ENCODE data around the gene FILIP1. TPM values are rescaled to one million over a fixed set of nuclear protein-coding genes. Genes with fewer than 3 reads are reported as not detected.
A peak's percentile ranks its signal among the peaks of the same experiment; 100 is the strongest.

FILIP1 gene
- total RNA-seq, 2 donors from 2014 or later: 0.07 to 0.08 TPM

DNA sequence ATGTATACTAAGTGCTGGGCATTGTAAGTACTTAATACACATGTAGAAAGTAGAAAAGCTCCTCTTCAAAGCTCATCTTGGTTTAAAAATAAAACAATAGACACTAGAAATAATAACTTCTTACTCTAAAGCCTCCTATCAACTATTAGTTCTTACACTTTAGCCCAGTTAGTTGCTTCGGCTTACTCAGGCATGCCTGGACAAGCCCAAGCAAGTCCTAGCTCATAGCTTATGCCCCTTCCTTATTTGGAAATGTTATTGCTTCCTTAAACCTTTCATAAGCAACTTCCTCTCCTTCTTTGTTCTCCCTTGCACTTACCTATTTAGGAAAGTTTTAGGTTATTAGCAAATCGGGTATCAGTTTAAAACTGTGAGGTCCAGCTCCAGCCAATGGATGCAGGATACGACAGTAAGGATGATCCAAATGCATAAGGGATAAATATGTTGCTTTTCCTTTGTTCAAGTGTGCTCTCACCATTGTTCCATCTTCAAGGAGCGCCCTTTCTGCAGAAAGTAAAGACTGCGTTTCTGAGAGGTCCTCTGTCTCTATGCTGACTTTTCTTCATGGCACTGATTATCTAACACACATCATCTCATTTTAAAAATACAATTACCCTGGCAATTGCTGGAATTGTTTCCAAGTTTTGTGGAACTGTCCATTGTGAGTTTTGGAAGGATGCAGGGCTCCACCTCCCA, 221.3 kb downstream of the FILIP1 start:
- peaks cover 62% of the 10 kb centered on the region for H3K4me1 Mint-ChIP-seq
- no peaks in the 10 kb centered on the region for H3K9me3 ChIP-seq (ENCODE audit: control insufficient read depth, low read length, poor library complexity, severe bottlenecking)
- H3K36me3 Mint-ChIP-seq (ENCODE audit: low read depth): peaks cover 12% of the 10 kb centered on the region
- H3K27me3 Mint-ChIP-seq: no peaks in the 10 kb centered on the region
- no peak for ATAC-seq
- no peak for DNase-seq
- H3K27ac Mint-ChIP-seq: peak overlapping the region; percentile 81
- H3K4me3 Mint-ChIP-seq: no peak overlapping the region

DNA sequence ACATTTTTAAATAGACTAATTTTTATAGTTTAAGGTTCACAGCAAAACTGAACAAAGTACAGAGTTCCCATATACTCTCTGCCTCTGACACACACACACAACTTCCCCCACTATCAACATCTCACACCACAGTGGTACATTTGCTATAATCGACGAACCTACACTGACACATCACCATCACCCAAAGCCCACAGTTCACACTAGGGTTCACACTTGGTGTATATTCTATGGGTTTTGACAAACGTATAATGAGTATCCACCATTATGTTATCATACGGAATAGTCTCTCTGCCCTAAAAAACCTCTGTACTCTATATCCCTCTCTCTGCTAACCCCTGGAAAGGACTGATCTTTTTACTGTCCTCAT, 224.6 kb downstream of the FILIP1 start:
- H3K4me1 Mint-ChIP-seq: peaks cover 37% of the 10 kb centered on the region
- H3K9me3 ChIP-seq (ENCODE audit: control insufficient read depth, low read length, poor library complexity, severe bottlenecking): no peaks in the 10 kb centered on the region
- no peaks in the 10 kb centered on the region for H3K27me3 Mint-ChIP-seq
- peaks cover 5% of the 10 kb centered on the region for H3K36me3 Mint-ChIP-seq (ENCODE audit: low read depth)
- ATAC-seq (no peak), DNase-seq (no peak)
- H3K27ac Mint-ChIP-seq: peak overlapping the region; percentile 41
- H3K4me3 Mint-ChIP-seq: no peak overlapping the region

DNA sequence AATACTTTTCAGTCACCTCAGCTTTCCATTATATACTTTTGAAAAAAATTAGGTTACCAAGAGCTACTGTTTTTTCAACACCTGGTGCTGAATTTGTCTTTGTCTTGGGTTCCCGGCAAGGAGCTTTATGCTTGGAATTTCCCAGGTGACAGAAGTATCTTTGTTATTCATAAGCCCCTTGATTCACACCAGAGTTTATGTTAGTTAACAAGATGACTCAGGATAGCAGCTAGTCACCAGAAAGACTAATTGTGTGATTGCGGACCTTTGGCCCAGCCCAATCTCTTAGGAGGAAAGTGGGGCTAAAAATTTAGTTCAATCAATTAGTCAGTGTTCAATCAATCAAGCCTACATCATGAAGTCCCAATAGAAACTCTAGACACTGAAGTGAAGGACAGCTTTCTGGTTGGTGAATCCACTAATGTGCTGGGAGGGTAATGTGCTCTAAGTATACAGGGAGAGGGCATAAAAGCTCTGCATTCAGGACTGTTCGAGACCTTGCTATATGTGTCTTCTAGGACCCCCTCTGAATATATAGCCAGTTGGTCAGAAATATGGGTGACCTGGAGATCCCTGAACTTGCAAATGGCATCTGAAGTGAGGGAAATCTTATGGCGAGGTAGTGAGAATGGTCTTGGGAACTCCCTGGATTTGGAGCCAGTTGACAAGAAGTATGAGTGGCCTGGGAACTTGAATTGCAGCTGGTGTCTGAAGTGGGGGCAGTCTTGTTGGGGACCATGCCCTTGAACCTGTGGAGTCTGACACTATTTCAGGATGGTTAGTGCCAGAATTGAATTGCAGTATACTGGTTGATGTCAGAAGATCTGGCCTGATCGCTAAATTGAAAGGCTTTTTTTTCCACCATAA, 225.2 kb downstream of the FILIP1 start:
- Mint-ChIP-seq H3K36me3 (ENCODE audit: low read depth) (peaks cover 5% of the 10 kb centered on the region), H3K4me3 (no peak overlapping the region), H3K4me1 (peaks cover 34% of the 10 kb centered on the region), H3K27ac (peak overlapping the region; percentile 41), H3K27me3 (no peaks in the 10 kb centered on the region)
- no peak for DNase-seq
- H3K9me3 ChIP-seq (ENCODE audit: control insufficient read depth, low read length, poor library complexity, severe bottlenecking): no peaks in the 10 kb centered on the region
- ATAC-seq: no peak

- no peaks in the 10 kb centered on the region for H3K27me3 Mint-ChIP-seq
- H3K27ac Mint-ChIP-seq: no peak overlapping the region
- no peaks in the 10 kb centered on the region for H3K9me3 ChIP-seq (ENCODE audit: control insufficient read depth, low read length, poor library complexity, severe bottlenecking)
- no peak for DNase-seq
- H3K4me1 Mint-ChIP-seq: peaks cover 35% of the 10 kb centered on the region
- no peak overlapping the region for H3K4me3 Mint-ChIP-seq
- H3K36me3 Mint-ChIP-seq (ENCODE audit: low read depth): peaks cover 6% of the 10 kb centered on the region
- no peak for ATAC-seq
Observed at GRCh38 chr6:75267461-75267860, 226.1 kb downstream of the FILIP1 start.

DNA sequence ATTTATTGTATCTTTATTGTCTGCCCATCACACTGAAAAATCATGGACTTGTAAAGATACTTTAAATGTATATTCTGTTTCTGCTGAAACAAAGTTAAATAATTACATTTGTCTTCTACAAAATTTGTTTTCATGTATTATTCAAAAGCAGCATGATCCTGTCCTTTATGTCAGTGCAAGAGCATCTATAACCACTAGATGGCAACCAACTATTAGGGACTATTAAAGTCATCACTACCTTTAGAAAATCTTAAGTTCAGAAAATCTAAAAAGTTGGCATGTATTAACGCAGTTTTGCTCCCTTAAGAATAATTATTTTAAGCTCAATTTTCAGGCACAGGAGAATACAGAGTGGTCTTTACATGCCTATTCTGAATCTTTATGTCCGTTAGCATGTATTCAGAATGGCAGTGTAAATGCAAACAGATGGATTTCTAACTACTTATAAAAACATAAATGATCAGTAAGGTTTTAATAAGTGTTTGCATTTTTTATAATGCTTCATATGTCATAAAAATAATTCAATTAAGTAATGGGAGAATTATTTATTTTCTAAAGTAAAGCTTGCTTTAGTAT, 226.8 kb downstream of the FILIP1 start:
- Mint-ChIP-seq H3K4me1 (peaks cover 30% of the 10 kb centered on the region), H3K27me3 (no peaks in the 10 kb centered on the region), H3K27ac (no peak overlapping the region), H3K4me3 (no peak overlapping the region), H3K36me3 (ENCODE audit: low read depth) (peaks cover 6% of the 10 kb centered on the region)
- DNase-seq: no peak
- no peaks in the 10 kb centered on the region for H3K9me3 ChIP-seq (ENCODE audit: control insufficient read depth, low read length, poor library complexity, severe bottlenecking)
- ATAC-seq: peak; percentile 84

DNA sequence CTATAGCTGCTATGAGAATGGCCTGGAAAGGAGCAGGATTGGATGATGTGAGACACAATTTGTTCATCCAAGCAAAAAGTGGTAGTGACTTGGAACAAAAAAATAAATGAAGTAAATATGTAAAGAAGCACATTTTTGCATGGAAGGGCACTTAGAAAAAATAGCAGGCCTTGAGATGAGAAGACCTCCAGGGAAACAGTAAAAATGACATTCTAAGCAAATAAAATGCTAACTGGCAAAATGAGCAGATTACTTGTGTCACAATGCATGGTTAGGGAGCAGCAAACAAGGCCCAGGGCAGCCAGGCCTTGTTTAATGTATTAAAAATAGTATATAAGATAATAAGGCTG, 230.2 kb downstream of the FILIP1 start:
- Mint-ChIP-seq H3K27ac (peak overlapping the region; percentile 74), H3K36me3 (ENCODE audit: low read depth) (peaks cover 4% of the 10 kb centered on the region), H3K4me1 (peaks cover 10% of the 10 kb centered on the region)

GRCh38 chr6:75262716-75263400, 230.7 kb downstream of the FILIP1 start:
- Mint-ChIP-seq H3K4me1 (peaks cover 10% of the 10 kb centered on the region), H3K36me3 (ENCODE audit: low read depth) (peaks cover 4% of the 10 kb centered on the region), H3K4me3 (no peak overlapping the region), H3K27me3 (no peaks in the 10 kb centered on the region), H3K27ac (peak overlapping the region; percentile 74)
- ATAC-seq (no peak), DNase-seq (no peak)
- no peaks in the 10 kb centered on the region for H3K9me3 ChIP-seq (ENCODE audit: control insufficient read depth, low read length, poor library complexity, severe bottlenecking)

More for the DNA sequence above, 230.2 kb downstream of the FILIP1 start:
- no peak overlapping the region for H3K4me3 Mint-ChIP-seq
- DNase-seq: no peak
- ATAC-seq: no peak
- H3K9me3 ChIP-seq (ENCODE audit: control insufficient read depth, low read length, poor library complexity, severe bottlenecking): no peaks in the 10 kb centered on the region
- no peaks in the 10 kb centered on the region for H3K27me3 Mint-ChIP-seq

- no peak overlapping the region for H3K27ac Mint-ChIP-seq
- no peaks in the 10 kb centered on the region for H3K27me3 Mint-ChIP-seq
- no peak for DNase-seq
- peaks cover 4% of the 10 kb centered on the region for H3K36me3 Mint-ChIP-seq (ENCODE audit: low read depth)
- H3K4me3 Mint-ChIP-seq: no peak overlapping the region
- no peaks in the 10 kb centered on the region for H3K9me3 ChIP-seq (ENCODE audit: control insufficient read depth, low read length, poor library complexity, severe bottlenecking)
- peaks cover 11% of the 10 kb centered on the region for H3K4me1 Mint-ChIP-seq
- no peak for ATAC-seq
Observed at GRCh38 chr6:75261299-75261698, 232.3 kb downstream of the FILIP1 start.

- Mint-ChIP-seq H3K4me3 (no peak overlapping the region), H3K27me3 (no peaks in the 10 kb centered on the region), H3K4me1 (peaks cover 5% of the 10 kb centered on the region), H3K36me3 (ENCODE audit: low read depth) (peaks cover 3% of the 10 kb centered on the region), H3K27ac (no peak overlapping the region)
- H3K9me3 ChIP-seq (ENCODE audit: control insufficient read depth, low read length, poor library complexity, severe bottlenecking): no peaks in the 10 kb centered on the region
- no peak for ATAC-seq
- no peak for DNase-seq
Observed at GRCh38 chr6:75257343-75258087, 236.1 kb downstream of the FILIP1 start.

DNA sequence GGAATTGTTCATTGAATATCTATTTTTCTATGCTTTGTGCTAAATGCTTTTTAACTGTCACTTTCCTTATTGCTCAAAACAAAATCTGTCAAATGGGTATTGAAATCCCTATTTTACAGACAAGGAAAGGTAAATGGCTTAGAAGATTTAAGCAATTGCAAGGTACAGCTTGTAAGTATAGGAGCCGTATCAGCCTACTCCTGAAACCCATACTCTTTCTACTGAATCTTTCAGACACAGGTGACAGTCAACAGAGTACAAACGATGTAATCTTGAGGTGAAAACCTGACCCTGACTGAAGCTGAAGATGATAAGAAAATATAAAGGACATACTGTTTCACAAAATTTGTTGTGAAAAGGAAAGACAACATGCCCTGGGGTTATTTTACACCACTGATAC, 243.0 kb downstream of the FILIP1 start:
- Mint-ChIP-seq H3K27ac (no peak overlapping the region), H3K4me1 (peaks cover 7% of the 10 kb centered on the region), H3K36me3 (ENCODE audit: low read depth) (peaks cover 3% of the 10 kb centered on the region), H3K27me3 (peaks cover 14% of the 10 kb centered on the region), H3K4me3 (no peak overlapping the region)
- DNase-seq: no peak
- H3K9me3 ChIP-seq (ENCODE audit: control insufficient read depth, low read length, poor library complexity, severe bottlenecking): no peaks in the 10 kb centered on the region
- ATAC-seq: no peak

GRCh38 chr6:75249837-75250236, 243.8 kb downstream of the FILIP1 start:
- no peak overlapping the region for H3K27ac Mint-ChIP-seq
- peaks cover 3% of the 10 kb centered on the region for H3K36me3 Mint-ChIP-seq (ENCODE audit: low read depth)
- no peak overlapping the region for H3K4me3 Mint-ChIP-seq
- peaks cover 21% of the 10 kb centered on the region for H3K27me3 Mint-ChIP-seq
- H3K4me1 Mint-ChIP-seq: peaks cover 7% of the 10 kb centered on the region
- no peaks in the 10 kb centered on the region for H3K9me3 ChIP-seq (ENCODE audit: control insufficient read depth, low read length, poor library complexity, severe bottlenecking)
- ATAC-seq: no peak
- DNase-seq: no peak

DNA sequence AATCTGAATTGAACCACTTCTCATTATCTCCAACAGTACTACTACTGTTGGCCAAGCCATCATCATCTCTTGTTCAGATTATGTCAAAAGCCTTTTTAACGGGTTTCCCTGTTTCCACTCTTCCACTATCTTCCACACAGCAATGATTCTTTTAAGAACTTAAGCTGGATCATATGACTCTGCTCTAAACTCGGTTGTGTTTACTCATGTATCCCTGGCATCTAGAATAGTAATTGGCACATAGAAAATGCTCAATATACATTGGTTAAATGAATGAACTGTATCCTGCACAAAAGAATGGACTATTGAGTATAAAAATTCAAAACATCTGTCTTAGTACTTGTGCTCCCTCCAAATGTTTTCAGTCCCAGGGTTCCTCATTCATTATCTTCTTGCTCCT, 247.2 kb downstream of the FILIP1 start:
- Mint-ChIP-seq H3K27ac (peak overlapping the region; percentile 39), H3K4me3 (no peak overlapping the region), H3K27me3 (peaks cover 24% of the 10 kb centered on the region), H3K4me1 (peaks cover 8% of the 10 kb centered on the region), H3K36me3 (ENCODE audit: low read depth) (no peaks in the 10 kb centered on the region)
- no peak for DNase-seq
- H3K9me3 ChIP-seq (ENCODE audit: control insufficient read depth, low read length, poor library complexity, severe bottlenecking): no peaks in the 10 kb centered on the region
- no peak for ATAC-seq
